Measurements from ENCODE around the gene MYT1. TPM values are rescaled to one million over a fixed set of nuclear protein-coding genes. Genes with fewer than 3 reads are reported as not detected.

The MYT1 gene
- total and polyA plus RNA-seq, 2 of the 13 experiments (the other 11 are each of a cell fraction or from before 2014, with no cell fraction given) = 0.58 to 2.5 TPM

- TF ChIP-seq, protein P1, sequence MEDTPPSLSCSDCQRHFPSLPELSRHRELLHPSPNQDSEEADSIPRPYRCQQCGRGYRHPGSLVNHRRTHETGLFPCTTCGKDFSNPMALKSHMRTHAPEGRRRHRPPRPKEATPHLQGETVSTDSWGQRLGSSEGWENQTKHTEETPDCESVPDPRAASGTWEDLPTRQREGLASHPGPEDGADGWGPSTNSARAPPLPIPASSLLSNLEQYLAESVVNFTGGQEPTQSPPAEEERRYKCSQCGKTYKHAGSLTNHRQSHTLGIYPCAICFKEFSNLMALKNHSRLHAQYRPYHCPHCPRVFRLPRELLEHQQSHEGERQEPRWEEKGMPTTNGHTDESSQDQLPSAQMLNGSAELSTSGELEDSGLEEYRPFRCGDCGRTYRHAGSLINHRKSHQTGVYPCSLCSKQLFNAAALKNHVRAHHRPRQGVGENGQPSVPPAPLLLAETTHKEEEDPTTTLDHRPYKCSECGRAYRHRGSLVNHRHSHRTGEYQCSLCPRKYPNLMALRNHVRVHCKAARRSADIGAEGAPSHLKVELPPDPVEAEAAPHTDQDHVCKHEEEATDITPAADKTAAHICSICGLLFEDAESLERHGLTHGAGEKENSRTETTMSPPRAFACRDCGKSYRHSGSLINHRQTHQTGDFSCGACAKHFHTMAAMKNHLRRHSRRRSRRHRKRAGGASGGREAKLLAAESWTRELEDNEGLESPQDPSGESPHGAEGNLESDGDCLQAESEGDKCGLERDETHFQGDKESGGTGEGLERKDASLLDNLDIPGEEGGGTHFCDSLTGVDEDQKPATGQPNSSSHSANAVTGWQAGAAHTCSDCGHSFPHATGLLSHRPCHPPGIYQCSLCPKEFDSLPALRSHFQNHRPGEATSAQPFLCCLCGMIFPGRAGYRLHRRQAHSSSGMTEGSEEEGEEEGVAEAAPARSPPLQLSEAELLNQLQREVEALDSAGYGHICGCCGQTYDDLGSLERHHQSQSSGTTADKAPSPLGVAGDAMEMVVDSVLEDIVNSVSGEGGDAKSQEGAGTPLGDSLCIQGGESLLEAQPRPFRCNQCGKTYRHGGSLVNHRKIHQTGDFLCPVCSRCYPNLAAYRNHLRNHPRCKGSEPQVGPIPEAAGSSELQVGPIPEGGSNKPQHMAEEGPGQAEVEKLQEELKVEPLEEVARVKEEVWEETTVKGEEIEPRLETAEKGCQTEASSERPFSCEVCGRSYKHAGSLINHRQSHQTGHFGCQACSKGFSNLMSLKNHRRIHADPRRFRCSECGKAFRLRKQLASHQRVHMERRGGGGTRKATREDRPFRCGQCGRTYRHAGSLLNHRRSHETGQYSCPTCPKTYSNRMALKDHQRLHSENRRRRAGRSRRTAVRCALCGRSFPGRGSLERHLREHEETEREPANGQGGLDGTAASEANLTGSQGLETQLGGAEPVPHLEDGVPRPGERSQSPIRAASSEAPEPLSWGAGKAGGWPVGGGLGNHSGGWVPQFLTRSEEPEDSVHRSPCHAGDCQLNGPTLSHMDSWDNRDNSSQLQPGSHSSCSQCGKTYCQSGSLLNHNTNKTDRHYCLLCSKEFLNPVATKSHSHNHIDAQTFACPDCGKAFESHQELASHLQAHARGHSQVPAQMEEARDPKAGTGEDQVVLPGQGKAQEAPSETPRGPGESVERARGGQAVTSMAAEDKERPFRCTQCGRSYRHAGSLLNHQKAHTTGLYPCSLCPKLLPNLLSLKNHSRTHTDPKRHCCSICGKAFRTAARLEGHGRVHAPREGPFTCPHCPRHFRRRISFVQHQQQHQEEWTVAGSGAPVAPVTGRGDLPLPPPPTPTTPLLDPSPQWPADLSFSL (CRISPR knock-in tag; IDR thresholded peaks at IDR 0.05) = no peak
- TF ChIP-seq BCLAF1 (IDR thresholded peaks at IDR 0.05) = no peak
- peak; percentile 66 for TF ChIP-seq ZNF225 (CRISPR knock-in tag; IDR thresholded peaks at IDR 0.05)
- TF ChIP-seq ZNF850 (CRISPR knock-in tag; conservative IDR thresholded peaks at IDR 0.05) = no peak
- TF ChIP-seq, protein P2, sequence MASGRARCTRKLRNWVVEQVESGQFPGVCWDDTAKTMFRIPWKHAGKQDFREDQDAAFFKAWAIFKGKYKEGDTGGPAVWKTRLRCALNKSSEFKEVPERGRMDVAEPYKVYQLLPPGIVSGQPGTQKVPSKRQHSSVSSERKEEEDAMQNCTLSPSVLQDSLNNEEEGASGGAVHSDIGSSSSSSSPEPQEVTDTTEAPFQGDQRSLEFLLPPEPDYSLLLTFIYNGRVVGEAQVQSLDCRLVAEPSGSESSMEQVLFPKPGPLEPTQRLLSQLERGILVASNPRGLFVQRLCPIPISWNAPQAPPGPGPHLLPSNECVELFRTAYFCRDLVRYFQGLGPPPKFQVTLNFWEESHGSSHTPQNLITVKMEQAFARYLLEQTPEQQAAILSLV (CRISPR knock-in tag; IDR thresholded peaks at IDR 0.05; ENCODE audit: borderline replicate concordance) = no peak; the same call in 1 of the 2 replicates
- no peak for TF ChIP-seq ESRRA (CRISPR knock-in tag; IDR thresholded peaks at IDR 0.05; ENCODE audit: low read depth)
- TF ChIP-seq ETV6 (CRISPR knock-in tag; conservative IDR thresholded peaks at IDR 0.05) = no peak
- no peak for TF ChIP-seq ZNF382 (CRISPR knock-in tag; IDR thresholded peaks at IDR 0.05; ENCODE audit: borderline replicate concordance)
- no peak for TF ChIP-seq ZNF33B (CRISPR knock-in tag; IDR thresholded peaks at IDR 0.05)
- no peak for TF ChIP-seq FLYWCH1 (CRISPR knock-in tag; IDR thresholded peaks at IDR 0.05)
- 0 out of 2 replicates have a peak, but pooled peaks have one; percentile 6 for TF ChIP-seq ZNF142 (CRISPR knock-in tag; IDR thresholded peaks at IDR 0.05)
Measured at GRCh38 chr20:64188682-64189529, 24.7 kb downstream of the MYT1 start (continued).

Measured in HepG2 (cell line).